Gastroesophageal sphincter (tissue), 4 donors: ENCODE results near the gene REPS1. TPM values are rescaled to one million over a fixed set of nuclear protein-coding genes. Genes with fewer than 3 reads are reported as not detected.
"Not testable (repeated sequence)": the region's sequence is repeated elsewhere in the genome, so short reads cannot be mapped to it uniquely, and the experiment has no call there.

Experiments used
- ATAC-seq: fragments of 150-250 bp; one replicate; pipeline ENCODE4 v1.9.1; 2016; ENCODE audit warnings: mild to moderate bottlenecking, moderate library complexity
- H3K27ac ChIP-seq, 4 donors: fragments of 200-600 bp; sonication (generic) in 3 of 4; 1 replicate in 3 of 4; 2 replicates in 1 of 4; pipeline ENCODE4 v1.5.1; 2016 to 2019
- H3K27me3 ChIP-seq: fragments of 200-600 bp; sonication (generic); one replicate; pipeline ENCODE4 v1.5.1; 2019
- H3K36me3 ChIP-seq, 2 donors: fragments of 200-600 bp; sonication (generic); one replicate each; pipeline ENCODE4 v1.5.1; 2019; ENCODE audit warnings: control low read depth in 1 of 2
- H3K4me1 ChIP-seq, 3 donors: fragments of 200-600 bp; sonication (generic); 1 replicate in 2 of 3; 2 replicates in 1 of 3; pipeline ENCODE4 v1.5.1; 2016 to 2019; ENCODE audit warnings: control low read depth in 2 of 3
- H3K4me3 ChIP-seq, 2 donors: fragments of 200-600 bp; sonication (generic); one replicate each; pipeline ENCODE4 v1.5.1; 2019; ENCODE audit warnings: mild to moderate bottlenecking in 1 of 2, moderate library complexity in 1 of 2
- H3K9me3 ChIP-seq, 3 donors: fragments of 200-600 bp; sonication (generic); one replicate each; pipeline ENCODE4 v1.5.1; 2017 to 2019; ENCODE audit warnings: control low read depth in 2 of 3
- CTCF ChIP-seq, 4 experiments: fragments of 200-600 bp in 2 of 4; fragments of 450-650 bp in 2 of 4; sonication (generic) in 1 of 4; IDR thresholded peaks; one replicate each; pipeline ENCODE4 v1.5.1; 2017 to 2019; ENCODE audit warnings: antibody characterized with exemption in 4 of 4, mild to moderate bottlenecking in 2 of 4, moderate library complexity in 2 of 4
- EP300 ChIP-seq: sonication (generic); formaldehyde crosslinking; IDR thresholded peaks from one replicate; pipeline ENCODE4 v1.6.1; 2017; ENCODE audit warnings: antibody characterized with exemption, mild to moderate bottlenecking
- POLR2A ChIP-seq, 2 donors: fragments of 450-650 bp; IDR thresholded peaks; one replicate each; pipeline ENCODE4 v1.6.1; 2017; ENCODE audit warnings: antibody characterized with exemption in 2 of 2, mild to moderate bottlenecking in 2 of 2, moderate library complexity in 1 of 2
- POLR2AphosphoS5 ChIP-seq: sonication (generic); formaldehyde crosslinking; IDR thresholded peaks from one replicate; pipeline ENCODE4 v1.6.1; 2017; ENCODE audit warnings: antibody characterized with exemption
- WGBS, 2 donors: methylation state at CpG; one replicate each; pipeline ENCODE4 v1.1.5; 2018; ENCODE audit warnings: low coverage in 1 of 2; 5-methylcytosine and 5-hydroxymethylcytosine counted together
- total RNA-seq, 4 donors: library from RNA; depleted of rRNA; stranded (reverse); fragments of >200 nt; gene quantifications; one replicate each; pipeline ENCODE4 v1.1.0, GENCODE V29; 2016

The REPS1 gene
- total RNA-seq, 4 donors from 2014 or later = 26.7 to 42.6 (median 29.3) TPM

GRCh38 chr6:139006477-139006876 lies 18.4 kb upstream of the REPS1 start:
- Histone ChIP-seq H3K9me3 (no peaks in the 10 kb centered on the region), H3K36me3 (no peaks in the 10 kb centered on the region), H3K4me3 (no peak overlapping the region), H3K4me1 (no peaks in the 10 kb centered on the region), H3K27ac (no peak overlapping the region), H3K27me3 (peaks cover 2% of the 10 kb centered on the region)
- no peak for TF ChIP-seq POLR2AphosphoS5
- no peak for TF ChIP-seq EP300
- TF ChIP-seq POLR2A (IDR thresholded peaks at IDR 0.05) = no peak
- TF ChIP-seq CTCF (IDR thresholded peaks at IDR 0.05) = no peak
- 86 to 87% methylated on average over 3 of the region's 3 CpGs for WGBS, 2 donors
- no peak for ATAC-seq

- no peaks in the 10 kb centered on the region for H3K9me3 ChIP-seq
- TF ChIP-seq POLR2A (IDR thresholded peaks at IDR 0.05) (no peak), POLR2AphosphoS5 (no peak), EP300 (no peak), CTCF (IDR thresholded peaks at IDR 0.05) (no peak)
Measured at GRCh38 chr6:139003751-139004150, 15.7 kb upstream of the REPS1 start.

GRCh38 chr6:138999949-139000725 lies 12.1 kb upstream of the REPS1 start:
- Histone ChIP-seq H3K27me3 (no peaks in the 10 kb centered on the region), H3K36me3 (no peaks in the 10 kb centered on the region), H3K9me3 (no peaks in the 10 kb centered on the region), H3K4me3 (no peak overlapping the region), H3K4me1 (no peaks in the 10 kb centered on the region), H3K27ac (no peak overlapping the region)
- no peak for ATAC-seq
- no peak for TF ChIP-seq POLR2AphosphoS5
- no peak for TF ChIP-seq EP300
- no peak for TF ChIP-seq POLR2A (IDR thresholded peaks at IDR 0.05)
- TF ChIP-seq CTCF (IDR thresholded peaks at IDR 0.05) = no peak
- 78 to 80% methylated on average over 3 to 4 of the region's 4 CpGs for WGBS, 2 donors

More at GRCh38 chr6:139003751-139004150, 15.7 kb upstream of the REPS1 start:
- H3K27me3 ChIP-seq = no peaks in the 10 kb centered on the region
- H3K36me3 ChIP-seq = no peaks in the 10 kb centered on the region
- no peak for ATAC-seq
- no peak overlapping the region for H3K27ac ChIP-seq
- no peaks in the 10 kb centered on the region for H3K4me1 ChIP-seq
- no peak overlapping the region for H3K4me3 ChIP-seq

- TF ChIP-seq CTCF (IDR thresholded peaks at IDR 0.05) (no peak), EP300 (no peak), POLR2AphosphoS5 (no peak), POLR2A (IDR thresholded peaks at IDR 0.05) (no peak)
- no peak overlapping the region for H3K27ac ChIP-seq
- H3K9me3 ChIP-seq = no peaks in the 10 kb centered on the region
- 96 to 100% methylated on average over 2 of the region's 5 CpGs for whole genome bisulfite sequencing, 2 donors
- no peak for ATAC-seq
- no peaks in the 10 kb centered on the region for H3K4me1 ChIP-seq
- H3K36me3 ChIP-seq = no peaks in the 10 kb centered on the region
- H3K27me3 ChIP-seq = no peaks in the 10 kb centered on the region
- H3K4me3 ChIP-seq = no peak overlapping the region
Measured at GRCh38 chr6:138997136-138997535, 9.1 kb upstream of the REPS1 start.

GRCh38 chr6:138996524-138996923 lies 8.5 kb upstream of the REPS1 start:
- WGBS, 2 donors = 66 to 90% methylated on average over 3 of the region's 3 CpGs
- H3K4me3 ChIP-seq = no peak overlapping the region
- H3K4me1 ChIP-seq = no peaks in the 10 kb centered on the region
- H3K36me3 ChIP-seq = no peaks in the 10 kb centered on the region
- H3K27me3 ChIP-seq = no peaks in the 10 kb centered on the region
- no peaks in the 10 kb centered on the region for H3K9me3 ChIP-seq
- TF ChIP-seq EP300 (no peak), POLR2A (IDR thresholded peaks at IDR 0.05) (no peak), POLR2AphosphoS5 (no peak), CTCF (IDR thresholded peaks at IDR 0.05) (no peak)
- no peak overlapping the region for H3K27ac ChIP-seq
- ATAC-seq = no peak

- WGBS, 2 donors = 82 to 100% methylated on average over 1 of the region's 1 CpG
- H3K9me3 ChIP-seq, H3K36me3 ChIP-seq, H3K27me3 ChIP-seq, H3K4me1 ChIP-seq, ATAC-seq, H3K27ac ChIP-seq, H3K4me3 ChIP-seq: not testable (repeated sequence)
Measured at GRCh38 chr6:138993410-138993809, 5.4 kb upstream of the REPS1 start.

GRCh38 chr6:138992965-138993364 lies 4.9 kb upstream of the REPS1 start:
- H3K36me3 ChIP-seq, H3K9me3 ChIP-seq, H3K27ac ChIP-seq, H3K4me3 ChIP-seq, H3K27me3 ChIP-seq, ATAC-seq: not testable (repeated sequence)
- 77 to 90% methylated on average over 1 to 5 of the region's 5 CpGs for WGBS, 2 donors
- peaks cover 0 to 12% (median 0%) of the 10 kb centered on the region in 3 donors for H3K4me1 ChIP-seq
